ENCODE results near the gene TDRD1. TPM values are rescaled to one million over a fixed set of nuclear protein-coding genes. Genes with fewer than 3 reads are reported as not detected.

Gene TDRD1
- polyA plus RNA-seq, 1 donor: 0.22 TPM

DNA sequence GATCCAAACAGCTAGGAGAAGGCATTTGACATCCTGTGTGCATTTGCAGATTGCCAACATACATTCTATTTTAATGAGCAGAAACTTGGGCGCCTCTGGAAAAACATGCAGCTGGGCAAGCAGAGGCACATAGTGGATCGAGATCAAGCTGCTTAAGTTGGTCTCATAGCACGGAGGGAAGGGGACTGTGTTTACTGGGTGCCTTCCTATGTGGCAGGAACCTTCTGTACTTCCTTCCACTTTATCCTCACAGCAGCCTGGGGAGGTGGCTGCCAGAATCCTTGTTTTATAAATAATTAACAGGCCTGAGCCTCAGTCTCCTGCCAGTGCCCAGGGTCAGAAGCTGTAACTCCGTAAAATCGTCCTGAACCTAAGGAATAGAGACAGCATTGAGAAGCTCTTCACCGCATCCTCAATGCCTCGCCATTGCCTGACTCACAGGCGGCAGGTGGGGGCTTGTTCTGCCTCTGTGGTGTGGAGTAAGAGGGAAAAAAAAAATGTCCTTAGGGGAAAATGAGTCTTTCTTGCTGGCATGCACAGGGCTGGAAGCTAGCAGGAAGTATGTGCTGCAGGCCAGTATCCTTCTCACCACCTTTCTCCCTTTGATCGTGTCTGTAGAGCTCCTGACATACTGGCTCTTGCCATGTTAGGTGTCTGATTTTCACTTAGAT is 66.1 kb downstream of the TDRD1 start:
- Histone ChIP-seq H3K4me3 (ENCODE audit: low read length) (no peak overlapping the region), H3K36me3 (ENCODE audit: control insufficient read depth, insufficient read depth, low read length) (no peaks in the 10 kb centered on the region), H3K9me3 (ENCODE audit: control insufficient read depth, low read depth, low read length) (no peaks in the 10 kb centered on the region), H3K27me3 (ENCODE audit: control insufficient read depth, insufficient read depth, low read length) (peaks cover 6% of the 10 kb centered on the region), H3K27ac (ENCODE audit: low read length) (peak overlapping the region; percentile 35), H3K4me1 (ENCODE audit: control insufficient read depth, insufficient read depth, low read length) (peaks cover 14% of the 10 kb centered on the region)
- peak in 1 of 2 donors; percentile 48 for DNase-seq
- WGBS (ENCODE audit: insufficient coverage, low lambda C conversion rate): no CpG with 5 or more reads among the region's 9 CpGs

DNA sequence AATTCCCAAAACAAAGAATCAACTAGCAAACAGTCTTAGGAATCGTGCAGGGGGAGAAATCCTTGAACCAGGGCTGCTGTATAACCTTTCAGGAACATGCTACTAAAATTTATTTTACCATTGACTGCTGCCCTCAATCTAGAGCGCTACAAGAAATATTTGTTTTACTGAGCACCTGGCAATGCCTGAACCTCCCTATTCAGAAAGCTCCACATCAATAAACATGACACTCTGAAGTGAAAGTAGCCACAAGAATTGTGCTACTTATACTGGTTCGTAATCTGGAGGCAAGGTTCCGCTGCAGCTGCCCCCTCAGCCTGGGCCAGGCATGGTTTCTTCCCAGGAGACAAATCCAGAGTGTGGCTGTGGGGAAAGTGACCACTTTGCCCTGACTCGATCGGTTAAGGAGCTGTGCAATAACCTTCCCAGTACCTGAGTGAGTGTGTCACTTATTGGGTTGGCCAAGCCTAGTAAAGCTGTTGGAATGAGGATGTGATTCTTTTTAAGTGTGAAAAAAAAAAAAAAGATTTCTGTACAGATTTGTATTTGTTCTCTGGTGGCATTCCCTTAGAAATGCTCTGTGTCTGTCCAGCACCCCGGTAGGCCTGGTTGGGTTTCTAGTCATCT is 67.6 kb downstream of the TDRD1 start:
- peaks cover 14% of the 10 kb centered on the region for H3K4me1 ChIP-seq (ENCODE audit: control insufficient read depth, insufficient read depth, low read length)
- H3K27ac ChIP-seq (ENCODE audit: low read length): no peak overlapping the region
- H3K36me3 ChIP-seq (ENCODE audit: control insufficient read depth, insufficient read depth, low read length): no peaks in the 10 kb centered on the region
- H3K27me3 ChIP-seq (ENCODE audit: control insufficient read depth, insufficient read depth, low read length): no peaks in the 10 kb centered on the region
- peak in 1 of 2 donors; percentile 20 for DNase-seq
- H3K4me3 ChIP-seq (ENCODE audit: low read length): no peak overlapping the region
- H3K9me3 ChIP-seq (ENCODE audit: control insufficient read depth, low read depth, low read length): no peaks in the 10 kb centered on the region
- no CpG with 5 or more reads among the region's 7 CpGs for WGBS (ENCODE audit: insufficient coverage, low lambda C conversion rate)

DNA sequence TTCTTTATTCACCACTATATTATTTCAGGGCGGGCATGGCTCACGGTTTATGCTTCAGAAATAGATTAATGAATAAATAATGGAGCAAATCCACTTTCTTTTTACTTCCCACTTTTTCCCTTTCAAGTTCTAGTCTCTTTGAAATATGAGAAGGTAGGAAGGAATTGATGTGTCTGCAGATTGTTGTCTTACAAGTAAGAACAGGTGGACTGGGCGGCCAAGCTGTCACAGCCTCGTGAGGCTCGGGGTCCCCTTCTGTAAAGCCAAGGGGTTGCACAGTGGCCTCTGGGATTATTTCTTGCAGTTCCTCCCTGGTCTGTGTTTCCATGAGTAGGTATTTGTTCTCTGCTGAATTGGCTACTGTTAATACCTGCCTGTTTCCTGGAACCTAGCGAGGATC is 71.1 kb downstream of the TDRD1 start:
- H3K9me3 ChIP-seq (ENCODE audit: control insufficient read depth, low read depth, low read length): no peaks in the 10 kb centered on the region
- no peak for DNase-seq
- no peak overlapping the region for H3K4me3 ChIP-seq (ENCODE audit: low read length)
- no peak overlapping the region for H3K27ac ChIP-seq (ENCODE audit: low read length)
- H3K27me3 ChIP-seq (ENCODE audit: control insufficient read depth, insufficient read depth, low read length): no peaks in the 10 kb centered on the region
- peaks cover 6% of the 10 kb centered on the region for H3K4me1 ChIP-seq (ENCODE audit: control insufficient read depth, insufficient read depth, low read length)
- no CpG with 5 or more reads among the region's 6 CpGs for WGBS (ENCODE audit: insufficient coverage, low lambda C conversion rate)
- H3K36me3 ChIP-seq (ENCODE audit: control insufficient read depth, insufficient read depth, low read length): peaks cover 5% of the 10 kb centered on the region

GRCh38 chr10:114250716-114251115 is 71.6 kb downstream of the TDRD1 start:
- peaks cover 5% of the 10 kb centered on the region for H3K36me3 ChIP-seq (ENCODE audit: control insufficient read depth, insufficient read depth, low read length)
- no peaks in the 10 kb centered on the region for H3K27me3 ChIP-seq (ENCODE audit: control insufficient read depth, insufficient read depth, low read length)
- H3K9me3 ChIP-seq (ENCODE audit: control insufficient read depth, low read depth, low read length): no peaks in the 10 kb centered on the region
- WGBS (ENCODE audit: insufficient coverage, low lambda C conversion rate): no CpG with 5 or more reads among the region's 1 CpG
- DNase-seq: no peak
- no peak overlapping the region for H3K4me3 ChIP-seq (ENCODE audit: low read length)
- H3K4me1 ChIP-seq (ENCODE audit: control insufficient read depth, insufficient read depth, low read length): peaks cover under 1% of the 10 kb centered on the region
- H3K27ac ChIP-seq (ENCODE audit: low read length): no peak overlapping the region

DNA sequence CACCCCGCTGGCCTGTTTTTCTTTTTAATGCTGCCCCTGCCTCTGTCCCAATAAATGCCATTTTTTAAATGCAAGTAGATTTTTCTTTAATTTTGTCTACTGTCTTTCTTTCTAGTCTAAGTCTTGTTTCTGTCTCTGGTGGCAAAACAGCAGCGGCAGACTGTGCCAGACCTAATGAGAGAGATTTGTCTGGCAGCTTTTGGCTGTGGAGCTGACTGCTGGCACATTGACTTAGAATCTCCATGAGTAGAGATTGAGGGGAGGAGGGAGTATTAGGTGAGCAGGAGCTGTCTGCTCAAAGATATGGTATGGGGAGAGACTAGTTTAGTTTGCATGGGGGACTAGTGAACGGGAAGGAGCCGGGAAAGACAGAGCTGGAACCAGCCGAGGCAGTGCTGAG is 72.9 kb downstream of the TDRD1 start:
- H3K4me1 ChIP-seq (ENCODE audit: control insufficient read depth, insufficient read depth, low read length): no peaks in the 10 kb centered on the region
- H3K9me3 ChIP-seq (ENCODE audit: control insufficient read depth, low read depth, low read length): no peaks in the 10 kb centered on the region
- no peak overlapping the region for H3K4me3 ChIP-seq (ENCODE audit: low read length)
- peaks cover 5% of the 10 kb centered on the region for H3K36me3 ChIP-seq (ENCODE audit: control insufficient read depth, insufficient read depth, low read length)
- no peaks in the 10 kb centered on the region for H3K27me3 ChIP-seq (ENCODE audit: control insufficient read depth, insufficient read depth, low read length)
- no peak for DNase-seq
- no CpG with 5 or more reads among the region's 5 CpGs for WGBS (ENCODE audit: insufficient coverage, low lambda C conversion rate)
- no peak overlapping the region for H3K27ac ChIP-seq (ENCODE audit: low read length)

- Histone ChIP-seq H3K9me3 (ENCODE audit: control insufficient read depth, low read depth, low read length) (no peaks in the 10 kb centered on the region), H3K36me3 (ENCODE audit: control insufficient read depth, insufficient read depth, low read length) (peaks cover 5% of the 10 kb centered on the region), H3K27ac (ENCODE audit: low read length) (no peak overlapping the region), H3K4me3 (ENCODE audit: low read length) (no peak overlapping the region), H3K27me3 (ENCODE audit: control insufficient read depth, insufficient read depth, low read length) (no peaks in the 10 kb centered on the region), H3K4me1 (ENCODE audit: control insufficient read depth, insufficient read depth, low read length) (no peaks in the 10 kb centered on the region)
- WGBS (ENCODE audit: insufficient coverage, low lambda C conversion rate): no CpG with 5 or more reads among the region's 7 CpGs
- DNase-seq: no peak
These were observed 73.7 kb downstream of the TDRD1 start for GRCh38 chr10:114252883-114253282.

DNA sequence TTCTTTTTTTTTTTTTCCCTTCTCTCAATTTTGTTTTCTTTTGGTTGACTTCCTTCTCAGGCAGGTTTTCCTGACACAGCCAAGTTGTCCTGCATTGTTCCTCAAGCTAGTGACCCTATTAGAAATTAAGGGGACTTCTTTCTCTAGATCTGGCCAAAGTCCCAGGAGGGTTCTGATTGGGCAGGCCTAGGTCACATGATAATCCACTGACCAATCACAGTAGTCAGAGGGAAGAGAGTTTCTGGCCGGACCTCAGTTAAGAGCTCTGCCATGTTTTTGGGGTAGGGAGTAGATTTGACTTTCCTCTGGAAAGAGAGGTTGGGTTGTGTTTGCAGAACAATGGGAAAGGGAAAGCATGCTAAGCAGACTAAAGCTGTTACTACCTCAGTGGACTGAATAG is 76.1 kb downstream of the TDRD1 start:
- no peak overlapping the region for H3K4me3 ChIP-seq (ENCODE audit: low read length)
- WGBS (ENCODE audit: insufficient coverage, low lambda C conversion rate): no CpG with 5 or more reads among the region's 1 CpG
- peaks cover 4% of the 10 kb centered on the region for H3K4me1 ChIP-seq (ENCODE audit: control insufficient read depth, insufficient read depth, low read length)
- H3K27ac ChIP-seq (ENCODE audit: low read length): no peak overlapping the region
- H3K27me3 ChIP-seq (ENCODE audit: control insufficient read depth, insufficient read depth, low read length): no peaks in the 10 kb centered on the region
- H3K9me3 ChIP-seq (ENCODE audit: control insufficient read depth, low read depth, low read length): no peaks in the 10 kb centered on the region
- H3K36me3 ChIP-seq (ENCODE audit: control insufficient read depth, insufficient read depth, low read length): peaks cover 5% of the 10 kb centered on the region
- DNase-seq: no peak

GRCh38 chr10:114256008-114256765 is 77.0 kb downstream of the TDRD1 start:
- H3K27me3 ChIP-seq (ENCODE audit: control insufficient read depth, insufficient read depth, low read length): no peaks in the 10 kb centered on the region
- H3K27ac ChIP-seq (ENCODE audit: low read length): no peak overlapping the region
- peaks cover 4% of the 10 kb centered on the region for H3K4me1 ChIP-seq (ENCODE audit: control insufficient read depth, insufficient read depth, low read length)
- no peak overlapping the region for H3K4me3 ChIP-seq (ENCODE audit: low read length)
- no peak for DNase-seq
- peaks cover 5% of the 10 kb centered on the region for H3K36me3 ChIP-seq (ENCODE audit: control insufficient read depth, insufficient read depth, low read length)
- 94% methylated on average over 5 of the region's 12 CpGs for WGBS (ENCODE audit: insufficient coverage, low lambda C conversion rate)
- no peaks in the 10 kb centered on the region for H3K9me3 ChIP-seq (ENCODE audit: control insufficient read depth, low read depth, low read length)

- WGBS (ENCODE audit: insufficient coverage, low lambda C conversion rate): 80% methylated on average over 1 of the region's 3 CpGs
- Histone ChIP-seq H3K9me3 (ENCODE audit: control insufficient read depth, low read depth, low read length) (no peaks in the 10 kb centered on the region), H3K27ac (ENCODE audit: low read length) (no peak overlapping the region), H3K36me3 (ENCODE audit: control insufficient read depth, insufficient read depth, low read length) (peaks cover 5% of the 10 kb centered on the region), H3K4me3 (ENCODE audit: low read length) (no peak overlapping the region), H3K4me1 (ENCODE audit: control insufficient read depth, insufficient read depth, low read length) (peaks cover 4% of the 10 kb centered on the region), H3K27me3 (ENCODE audit: control insufficient read depth, insufficient read depth, low read length) (no peaks in the 10 kb centered on the region)
- DNase-seq: no peak
These were observed 77.7 kb downstream of the TDRD1 start for GRCh38 chr10:114256822-114257221.

GRCh38 chr10:114257498-114257897 is 78.3 kb downstream of the TDRD1 start:
- H3K4me1 ChIP-seq (ENCODE audit: control insufficient read depth, insufficient read depth, low read length): peaks cover 4% of the 10 kb centered on the region
- no CpG with 5 or more reads among the region's 3 CpGs for WGBS (ENCODE audit: insufficient coverage, low lambda C conversion rate)
- no peaks in the 10 kb centered on the region for H3K9me3 ChIP-seq (ENCODE audit: control insufficient read depth, low read depth, low read length)
- no peak overlapping the region for H3K4me3 ChIP-seq (ENCODE audit: low read length)
- DNase-seq: no peak
- H3K27me3 ChIP-seq (ENCODE audit: control insufficient read depth, insufficient read depth, low read length): no peaks in the 10 kb centered on the region
- no peak overlapping the region for H3K27ac ChIP-seq (ENCODE audit: low read length)
- H3K36me3 ChIP-seq (ENCODE audit: control insufficient read depth, insufficient read depth, low read length): peaks cover 5% of the 10 kb centered on the region
